ENCODE data around the gene DAPK1.

DAPK1 gene

DNA sequence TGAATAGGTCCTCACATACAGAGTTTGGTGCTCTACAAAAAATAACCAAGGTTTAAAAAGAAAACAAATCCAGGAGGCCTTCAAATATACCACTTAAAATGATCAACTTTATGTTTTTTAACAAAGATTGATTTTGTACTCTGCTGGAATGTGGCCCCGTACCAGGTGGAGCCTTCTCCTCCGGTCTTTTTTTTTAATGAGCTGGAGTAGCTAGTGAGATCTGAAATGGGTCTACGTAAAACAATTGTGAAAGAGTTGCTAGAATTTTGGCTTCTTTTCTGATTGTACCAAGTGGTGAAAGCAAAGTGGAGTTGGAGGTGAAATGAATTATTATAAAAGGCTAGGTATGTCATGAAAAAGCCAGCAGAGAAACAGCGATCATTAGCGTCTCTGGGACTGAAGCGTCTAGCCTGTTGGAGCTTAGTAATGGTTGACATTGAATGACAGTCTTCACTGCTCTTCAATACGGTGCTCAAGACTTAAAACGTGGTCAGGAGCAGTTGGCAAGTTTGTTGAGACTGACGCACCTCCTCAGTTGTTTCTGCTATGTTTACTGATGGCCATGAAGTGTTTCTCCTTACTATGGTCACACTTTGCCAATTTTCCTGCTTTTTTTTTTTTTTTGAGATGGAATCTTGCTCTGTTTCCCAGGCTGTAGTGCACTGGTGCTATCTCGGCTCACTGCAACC is 84.4 kb downstream of the DAPK1 start:
- H3K9me3 ChIP-seq (ENCODE audit: control insufficient read depth, insufficient read depth, low read length), result no peaks in the 10 kb centered on the region
- H3K36me3 ChIP-seq (ENCODE audit: control insufficient read depth, low read length), result no peaks in the 10 kb centered on the region
- TF ChIP-seq EZH2phosphoT487 (IDR thresholded peaks at IDR 0.05; ENCODE audit: borderline replicate concordance, low read length) (no peak), CTCF (IDR thresholded peaks at IDR 0.05; ENCODE audit: low read depth, low read length, poor library complexity, severe bottlenecking) (no peak)
- H3K79me2 ChIP-seq (ENCODE audit: control insufficient read depth, low read length), result no peaks in the 10 kb centered on the region
- H3K9me2 ChIP-seq (replicated peaks; ENCODE audit: control insufficient read depth, low read length), result no peaks in the 10 kb centered on the region
- H3K4me2 ChIP-seq (ENCODE audit: low read length), result no peak overlapping the region
- no peaks in the 10 kb centered on the region for H4K20me1 ChIP-seq (ENCODE audit: control insufficient read depth, insufficient read depth, low read depth, low read length)
- H3F3A ChIP-seq (ENCODE audit: control insufficient read depth, insufficient read depth), result no peaks in the 10 kb centered on the region
- no peaks in the 10 kb centered on the region for H3K27me3 ChIP-seq (ENCODE audit: control insufficient read depth, low read length)
- H3K27ac ChIP-seq (ENCODE audit: low read depth, low read length), result no peak overlapping the region
- no peaks in the 10 kb centered on the region for H3K4me1 ChIP-seq (ENCODE audit: control insufficient read depth, low read length)
- H3K4me3 ChIP-seq (ENCODE audit: low read length), result no peak overlapping the region

- Histone ChIP-seq H3K4me2 (ENCODE audit: low read length) (no peak overlapping the region), H3K9me3 (ENCODE audit: control insufficient read depth, insufficient read depth, low read length) (no peaks in the 10 kb centered on the region), H4K20me1 (ENCODE audit: control insufficient read depth, insufficient read depth, low read depth, low read length) (no peaks in the 10 kb centered on the region), H3K27me3 (ENCODE audit: control insufficient read depth, low read length) (no peaks in the 10 kb centered on the region), H3K4me1 (ENCODE audit: control insufficient read depth, low read length) (no peaks in the 10 kb centered on the region), H3K27ac (ENCODE audit: low read depth, low read length) (no peak overlapping the region), H3K79me2 (ENCODE audit: control insufficient read depth, low read length) (no peaks in the 10 kb centered on the region), H3K36me3 (ENCODE audit: control insufficient read depth, low read length) (no peaks in the 10 kb centered on the region), H3K9me2 (replicated peaks; ENCODE audit: control insufficient read depth, low read length) (no peaks in the 10 kb centered on the region), H3F3A (ENCODE audit: control insufficient read depth, insufficient read depth) (no peaks in the 10 kb centered on the region), H3K4me3 (ENCODE audit: low read length) (no peak overlapping the region)
- TF ChIP-seq CTCF (IDR thresholded peaks at IDR 0.05; ENCODE audit: low read depth, low read length, poor library complexity, severe bottlenecking) (no peak), EZH2phosphoT487 (IDR thresholded peaks at IDR 0.05; ENCODE audit: borderline replicate concordance, low read length) (no peak)
Measured at GRCh38 chr9:87584326-87584725, 86.7 kb downstream of the DAPK1 start.

DNA sequence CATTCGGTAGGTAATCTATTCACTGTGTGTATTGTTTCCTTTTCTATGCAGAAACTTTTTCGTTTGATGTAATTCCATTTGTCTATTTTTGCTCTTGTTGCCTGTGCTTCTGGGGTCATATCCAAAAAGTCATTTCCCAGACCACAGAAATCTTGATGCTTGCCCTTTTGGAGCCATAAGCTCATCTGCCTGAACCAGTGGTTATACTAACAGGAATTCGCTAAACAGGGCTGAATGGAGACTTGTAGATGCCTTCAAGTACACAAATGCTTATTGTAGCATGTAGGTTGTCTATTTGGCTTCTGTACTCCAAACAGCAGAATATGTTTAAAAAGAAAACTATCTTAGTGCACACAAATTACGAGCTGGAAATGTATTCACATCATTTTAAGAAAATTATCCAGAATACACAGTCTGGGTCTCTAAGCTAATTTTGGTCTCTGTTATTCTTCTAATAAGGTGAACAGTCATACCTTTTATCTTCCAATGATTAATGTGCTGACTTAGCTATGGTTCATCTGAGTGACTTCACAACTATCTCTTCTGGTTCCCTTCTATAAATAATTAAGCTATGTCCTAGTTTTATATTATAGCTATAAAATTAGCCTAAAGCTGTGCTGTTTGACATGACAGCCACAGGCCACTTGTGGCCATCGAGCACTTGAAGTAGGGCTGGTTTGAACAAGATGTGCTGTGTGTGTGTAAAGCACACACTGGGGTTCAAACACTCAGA is 87.6 kb downstream of the DAPK1 start:
- Histone ChIP-seq H3K4me1 (ENCODE audit: control insufficient read depth, low read length) (no peaks in the 10 kb centered on the region), H3K4me3 (ENCODE audit: low read length) (no peak overlapping the region), H3K79me2 (ENCODE audit: control insufficient read depth, low read length) (no peaks in the 10 kb centered on the region), H3K9me3 (ENCODE audit: control insufficient read depth, insufficient read depth, low read length) (no peaks in the 10 kb centered on the region), H3F3A (ENCODE audit: control insufficient read depth, insufficient read depth) (no peaks in the 10 kb centered on the region), H3K4me2 (ENCODE audit: low read length) (no peak overlapping the region), H3K9me2 (replicated peaks; ENCODE audit: control insufficient read depth, low read length) (no peaks in the 10 kb centered on the region), H3K36me3 (ENCODE audit: control insufficient read depth, low read length) (no peaks in the 10 kb centered on the region), H3K27me3 (ENCODE audit: control insufficient read depth, low read length) (no peaks in the 10 kb centered on the region), H3K27ac (ENCODE audit: low read depth, low read length) (no peak overlapping the region), H4K20me1 (ENCODE audit: control insufficient read depth, insufficient read depth, low read depth, low read length) (no peaks in the 10 kb centered on the region)
- TF ChIP-seq CTCF (IDR thresholded peaks at IDR 0.05; ENCODE audit: low read depth, low read length, poor library complexity, severe bottlenecking) (no peak), EZH2phosphoT487 (IDR thresholded peaks at IDR 0.05; ENCODE audit: borderline replicate concordance, low read length) (no peak)
